Testis (tissue), 3 donors: Measurements from ENCODE around the gene PROZ. TPM values are rescaled to one million over a fixed set of nuclear protein-coding genes. Genes with fewer than 3 reads are reported as not detected.

Experiments used
- DNase-seq: peaks from one replicate; pipeline ENCODE4 v3.0.0-alpha.2; 2019
- H3K27ac ChIP-seq, 2 donors: fragments of 200-600 bp; sonication (generic); one replicate each; pipeline ENCODE4 v1.5.1; 2019
- H3K27me3 ChIP-seq: fragments of 200-600 bp; sonication (generic); one replicate; pipeline ENCODE4 v1.5.1; 2019
- H3K36me3 ChIP-seq: fragments of 200-600 bp; sonication (generic); one replicate; pipeline ENCODE4 v1.5.1; 2017; ENCODE audit warnings: low read depth; ENCODE audit errors: missing control alignments
- H3K4me1 ChIP-seq: fragments of 200-600 bp; sonication (generic); one replicate; pipeline ENCODE4 v1.5.1; 2019
- H3K4me3 ChIP-seq, 2 donors: fragments of 200-600 bp; sonication (generic); one replicate each; pipeline ENCODE4 v1.5.1; 2017 to 2019
- H3K9me3 ChIP-seq: fragments of 200-600 bp; sonication (generic); one replicate; pipeline ENCODE4 v1.5.1; 2017
- CTCF ChIP-seq, 3 experiments: fragments of 450-650 bp in 2 of 3; fragments of 200-600 bp in 1 of 3; sonication (generic) in 1 of 3; IDR thresholded peaks; one replicate each; pipeline ENCODE4 v1.5.1; 2016 to 2019; ENCODE audit warnings: antibody characterized with exemption in 3 of 3, mild to moderate bottlenecking in 2 of 3, moderate library complexity in 1 of 3
- POLR2A ChIP-seq: fragments of 450-650 bp; IDR thresholded peaks from one replicate; pipeline ENCODE4 v1.6.1; 2017; ENCODE audit warnings: antibody characterized with exemption, mild to moderate bottlenecking, moderate library complexity
- WGBS, 2 donors: methylation state at CpG; one replicate each; pipeline ENCODE4 v1.1.5; 2018; 5-methylcytosine and 5-hydroxymethylcytosine counted together
- intact Hi-C: fragments of 100-400 bp; cut with DNase I; formaldehyde crosslinking; loops from one replicate; pipeline ENCODE4 v1.15.1; 2023; ENCODE audit warnings: low total_unique reads
- polyA plus RNA-seq: library from polyadenylated mRNA; stranded (reverse); fragments of 350-450 nt; fragmentation: Illumina TruSeq; extraction: RNeasy Lipid Tissue Mini Kit (QIAGEN cat#74804); gene quantifications from one replicate; pipeline ENCODE4 v1.2.3, GENCODE V29; 2014; ENCODE audit warnings: low read depth, low replicate concordance; ENCODE audit not compliant: insufficient read depth
- total RNA-seq, 2 donors: library from RNA; depleted of rRNA; stranded (reverse); fragments of >200 nt; gene quantifications; one replicate each; pipeline ENCODE4 v1.2.3, GENCODE V29; 2016

PROZ gene
- total and polyA plus RNA-seq, 3 donors from 2014 or later, result 0.42 to 0.81 (median 0.63) TPM

- intact Hi-C loops, result no loop called here
- no peak overlapping the region for H3K27ac ChIP-seq
- H3K27me3 ChIP-seq, result no peaks in the 10 kb centered on the region
- H3K4me3 ChIP-seq, result no peak overlapping the region
- H3K9me3 ChIP-seq, result no peaks in the 10 kb centered on the region
- no peak for TF ChIP-seq POLR2A
- no peak for TF ChIP-seq CTCF (IDR thresholded peaks at IDR 0.05)
- H3K36me3 ChIP-seq, result no peaks in the 10 kb centered on the region
- peaks cover 1% of the 10 kb centered on the region for H3K4me1 ChIP-seq
- no peak for DNase-seq
- WGBS, 2 donors, result 88 to 90% methylated on average over 15 to 22 of the region's 22 CpGs
Measured at GRCh38 chr13:113184568-113185440, 26.4 kb downstream of the PROZ start.

GRCh38 chr13:113186061-113186900 lies 27.8 kb downstream of the PROZ start:
- intact Hi-C loops, result no loop called here
- H3K9me3 ChIP-seq, result no peaks in the 10 kb centered on the region
- H3K27ac ChIP-seq, result no peak overlapping the region
- H3K4me1 ChIP-seq, result no peaks in the 10 kb centered on the region
- WGBS, 2 donors, result 83 to 86% methylated on average over 13 of the region's 13 CpGs
- no peaks in the 10 kb centered on the region for H3K36me3 ChIP-seq
- no peak for DNase-seq
- no peak overlapping the region for H3K4me3 ChIP-seq
- no peaks in the 10 kb centered on the region for H3K27me3 ChIP-seq
- no peak for TF ChIP-seq CTCF (IDR thresholded peaks at IDR 0.05)
- TF ChIP-seq POLR2A, result no peak

GRCh38 chr13:113187263-113187669 lies 28.8 kb downstream of the PROZ start:
- no peak for DNase-seq
- intact Hi-C loops, result no loop called here
- 80 to 85% methylated on average over 9 of the region's 9 CpGs for WGBS, 2 donors
- TF ChIP-seq POLR2A, result no peak
- no peak for TF ChIP-seq CTCF (IDR thresholded peaks at IDR 0.05)
- Histone ChIP-seq H3K4me1 (no peaks in the 10 kb centered on the region), H3K36me3 (no peaks in the 10 kb centered on the region), H3K9me3 (no peaks in the 10 kb centered on the region), H3K27ac (no peak overlapping the region), H3K4me3 (no peak overlapping the region), H3K27me3 (no peaks in the 10 kb centered on the region)

GRCh38 chr13:113187883-113188665 lies 29.6 kb downstream of the PROZ start:
- intact Hi-C loops, result no loop called here
- no peak overlapping the region for H3K27ac ChIP-seq
- no peaks in the 10 kb centered on the region for H3K9me3 ChIP-seq
- no peaks in the 10 kb centered on the region for H3K4me1 ChIP-seq
- H3K4me3 ChIP-seq, result no peak overlapping the region
- H3K27me3 ChIP-seq, result no peaks in the 10 kb centered on the region
- no peaks in the 10 kb centered on the region for H3K36me3 ChIP-seq
- TF ChIP-seq POLR2A (no peak), CTCF (IDR thresholded peaks at IDR 0.05) (no peak)
- WGBS, 2 donors, result 94 to 95% methylated on average over 21 to 23 of the region's 23 CpGs
- no peak for DNase-seq
